Endothelial cell of umbilical vein (primary cell): ENCODE measurements around the gene FADS2. TPM values are rescaled to one million over a fixed set of nuclear protein-coding genes. Genes with fewer than 3 reads are reported as not detected.

Experiments
- BruUV-seq: library from RNA; stranded (reverse); fragments of 400-500 nt; replicated peaks from 2 replicates; lab custom pipeline; 2021; lab: Mats Ljungman, UMichigan
- CTCF ChIA-PET: fragments of 300-600, 350-600 bp; sonication (Branson Sonifier 250); formaldehyde crosslinking; loops from one replicate; lab custom pipeline; 2021; ENCODE audit warnings: antibody characterized with exemption, inconsistent platforms; lab: Charles Lee
- POLR2A ChIA-PET: fragments of 300-600, 350-600 bp; sonication (Branson Sonifier 250); formaldehyde crosslinking; loops from one replicate; lab custom pipeline; 2021; ENCODE audit warnings: antibody characterized with exemption, inconsistent platforms; lab: Charles Lee
- DNase-seq: peaks from one replicate; pipeline ENCODE4 v3.0.0-alpha.2; 2011; ENCODE audit warnings: low read depth, low spot score
- FAIRE-seq: peaks from 2 replicates; lab custom pipeline; 2011; peaks lifted over from hg19 to GRCh38; lab: Jason Lieb, UNC
- H2AFZ ChIP-seq: 2 replicates; pipeline ENCODE4 v1.6.0; 2012; ENCODE audit warnings: low read depth, low read length, control low read depth, inconsistent platforms
- H3K27ac ChIP-seq: 2 replicates; pipeline ENCODE4 v1.5.1; 2011; ENCODE audit warnings: low read depth, mild to moderate bottlenecking, control low read depth, low read length, moderate library complexity; ENCODE audit not compliant: insufficient read depth
- H3K27me3 ChIP-seq, 2 experiments: 2 replicates each; pipeline versions ENCODE4 v1.6.0 to v1.6.1; 2011; ENCODE audit warnings: low read length in 2 of 2, mixed read lengths in 1 of 2; ENCODE audit not compliant: control insufficient read depth in 2 of 2, insufficient read depth in 2 of 2
- H3K36me3 ChIP-seq, 2 experiments: 2 replicates in 1 of 2; 3 replicates in 1 of 2; pipeline ENCODE4 v1.5.1; 2011; ENCODE audit warnings: low read length in 2 of 2, mild to moderate bottlenecking in 1 of 2, moderate library complexity in 1 of 2; ENCODE audit not compliant: control insufficient read depth in 2 of 2, insufficient read depth in 2 of 2; ENCODE audit errors: extremely low read depth in 1 of 2
- H3K4me1 ChIP-seq: 3 replicates; pipeline ENCODE4 v1.5.1; 2011; ENCODE audit warnings: mild to moderate bottlenecking, low read length; ENCODE audit not compliant: control insufficient read depth, insufficient read depth; ENCODE audit errors: extremely low read depth
- H3K4me2 ChIP-seq: 2 replicates; pipeline ENCODE4 v1.6.1; 2011; ENCODE audit warnings: low read length, control low read depth, mixed read lengths; ENCODE audit not compliant: insufficient read depth
- H3K4me3 ChIP-seq, 3 experiments: fragments of 200-600 bp in 1 of 3; sonication (generic), shearing (Covaris generic) in 1 of 3; replicated peaks in 1 of 3; 2 replicates each; pipeline ENCODE4 v1.5.1; 2011 to 2016; ENCODE audit warnings: control low read depth in 3 of 3, low read length in 3 of 3, mild to moderate bottlenecking in 2 of 3, inconsistent platforms in 1 of 3, low read depth in 1 of 3, moderate library complexity in 1 of 3; ENCODE audit not compliant: insufficient read depth in 1 of 3
- H3K79me2 ChIP-seq: 2 replicates; pipeline ENCODE4 v1.6.0; 2012; ENCODE audit warnings: low read length, inconsistent platforms; ENCODE audit not compliant: control insufficient read depth, insufficient read depth
- H3K9ac ChIP-seq: replicated peaks from 2 replicates; pipeline ENCODE3; 2011; ENCODE audit warnings: low read length, control low read depth; ENCODE audit not compliant: insufficient read depth; ENCODE audit errors: extremely low read depth
- H3K9me1 ChIP-seq: replicated peaks from 3 replicates; pipeline ENCODE4 v1.6.0; 2011; ENCODE audit warnings: mild to moderate bottlenecking, low read length; ENCODE audit not compliant: control insufficient read depth, insufficient read depth; ENCODE audit errors: extremely low read depth
- H3K9me3 ChIP-seq: replicated peaks from 2 replicates; pipeline ENCODE4 v1.5.1; 2012; ENCODE audit warnings: low read length, inconsistent platforms; ENCODE audit not compliant: control insufficient read depth, insufficient read depth
- H4K20me1 ChIP-seq: replicated peaks from 2 replicates; pipeline ENCODE3; 2011; ENCODE audit warnings: mild to moderate bottlenecking, low read length; ENCODE audit not compliant: control insufficient read depth, insufficient read depth; ENCODE audit errors: extremely low read depth
- CTCF ChIP-seq, 2 donors: IDR thresholded peaks; 1 replicate in 1 of 2; 2 replicates in 1 of 2; pipeline ENCODE4 v1.5.1; 2011; ENCODE audit warnings: low read length in 2 of 2, mild to moderate bottlenecking in 2 of 2, moderate library complexity in 2 of 2, control low read depth in 1 of 2, inconsistent platforms in 1 of 2, low read depth in 1 of 2; ENCODE audit not compliant: insufficient read depth in 1 of 2; ENCODE audit errors: extremely low read depth in 1 of 2
- EZH2 ChIP-seq: IDR thresholded peaks from 2 replicates; pipeline ENCODE4 v1.6.1; 2012; ENCODE audit warnings: borderline replicate concordance, low read depth, mild to moderate bottlenecking, moderate library complexity, low read length, inconsistent platforms; ENCODE audit not compliant: severe bottlenecking
- FOS ChIP-seq: IDR thresholded peaks from 2 replicates; pipeline ENCODE4 v1.6.1; 2011; ENCODE audit warnings: mild to moderate bottlenecking, low read length, moderate library complexity, borderline replicate concordance; ENCODE audit not compliant: insufficient read depth
- GATA2 ChIP-seq: IDR thresholded peaks from 2 replicates; pipeline ENCODE4 v1.7.0; 2011; ENCODE audit warnings: low read depth, mild to moderate bottlenecking, moderate library complexity, mixed read lengths, low read length; ENCODE audit not compliant: insufficient read length, insufficient read depth
- JUN ChIP-seq: IDR thresholded peaks from 2 replicates; pipeline ENCODE4 v1.6.1; 2011; ENCODE audit warnings: borderline replicate concordance, low read depth; ENCODE audit not compliant: insufficient read length, insufficient read depth
- MAX ChIP-seq: IDR thresholded peaks from 2 replicates; pipeline ENCODE4 v1.6.1; 2011; ENCODE audit not compliant: insufficient read depth, insufficient read length
- MYC ChIP-seq: IDR thresholded peaks from one replicate; pipeline ENCODE4 v1.6.1; 2011; ENCODE audit warnings: mild to moderate bottlenecking, low read depth, low read length
- POLR2A ChIP-seq: IDR thresholded peaks from 2 replicates; pipeline ENCODE4 v1.6.1; 2012; ENCODE audit warnings: low read depth, mild to moderate bottlenecking, control low read depth, low read length
- POLR2AphosphoS5 ChIP-seq: IDR thresholded peaks from 2 replicates; pipeline ENCODE4 v1.6.1; 2012; ENCODE audit warnings: low read depth, mild to moderate bottlenecking, control low read depth, low read length, moderate library complexity; ENCODE audit not compliant: insufficient read depth
- dilution Hi-C: fragments of 300-500 bp; cut with MboI; formaldehyde crosslinking; loops from one replicate; pipeline ENCODE4 v1.15.0; 2019; ENCODE audit warnings: low sequenced_read_pairs; ENCODE audit not compliant: extremely low pct_ligation_motif_present
- intact Hi-C: fragments of 100-400 bp; cut with micrococcal nuclease; formaldehyde crosslinking; loops from one replicate; pipeline ENCODE4 v1.10.0; 2022
- polyA plus RNA-seq, 4 experiments: library from polyadenylated mRNA; depleted of rRNA in 3 of 4; stranded (reverse) in 3 of 4; unstranded in 1 of 4; fragments of >200 nt; gene quantifications; 2 replicates each; pipeline versions ENCODE4 v1.2.1 to v1.2.3, GENCODE V29; 2011 to 2012; ENCODE audit warnings: missing spikeins in 1 of 4
- total RNA-seq: library from RNA; stranded (reverse); gene quantifications from 2 replicates; pipeline ENCODE4 v1.2.3, GENCODE V29; 2021

FADS2 gene
- total and polyA plus RNA-seq, 2 donors (not counting 3 experiments of a cell fraction or from before 2014, with no cell fraction given) = 668 to 898 TPM

- Histone ChIP-seq H3K9me1 (no peaks in the 10 kb centered on the region), H3K4me3 (no peak overlapping the region), H3K9me3 (no peaks in the 10 kb centered on the region), H3K27ac (no peak overlapping the region), H3K36me3 (peaks cover 37 to 52% of the 10 kb centered on the region in 2 experiments), H2AFZ (no peak overlapping the region), H3K4me1 (no peaks in the 10 kb centered on the region), H4K20me1 (no peaks in the 10 kb centered on the region), H3K27me3 (no peaks in the 10 kb centered on the region), H3K4me2 (no peak overlapping the region), H3K79me2 (peaks cover 9% of the 10 kb centered on the region), H3K9ac (no peak overlapping the region)
- FAIRE-seq (no peak), DNase-seq (no peak)
- intact Hi-C loops (no loop called here), dilution Hi-C loops (no loop called here)
- ChIA-PET CTCF (no interaction called here), POLR2A (interaction anchor here (0.6 kb wide), 1 partner anchor 229 kb away, joined by 3 read pairs; no protein-coding TSS in a partner anchor)
- peak; percentile 25 for TF ChIP-seq POLR2A
- no peak for TF ChIP-seq JUN
- BruUV-seq = no TSS peak
Observed at GRCh38 chr11:61854206-61854895, 26.3 kb downstream of the FADS2 start.

- no peaks in the 10 kb centered on the region for H3K9me3 ChIP-seq
- ChIA-PET POLR2A (no interaction called here), CTCF (no interaction called here)
- dilution Hi-C loops (no loop called here), intact Hi-C loops (no loop called here)
- no peak overlapping the region for H2AFZ ChIP-seq
- FAIRE-seq = no peak
- no peaks in the 10 kb centered on the region for H3K9me1 ChIP-seq
- no peak overlapping the region for H3K9ac ChIP-seq
- no peak for DNase-seq
- H3K79me2 ChIP-seq = peaks cover 9% of the 10 kb centered on the region
- H3K27ac ChIP-seq = no peak overlapping the region
- H4K20me1 ChIP-seq = no peaks in the 10 kb centered on the region
- no peak overlapping the region for H3K4me3 ChIP-seq
- H3K36me3 ChIP-seq = peaks cover 40 to 48% of the 10 kb centered on the region in 2 experiments
- no peak for TF ChIP-seq POLR2A
- TF ChIP-seq MAX = no peak
- TF ChIP-seq POLR2AphosphoS5 = no peak
- TF ChIP-seq CTCF (IDR thresholded peaks at IDR 0.05; ENCODE audit: extremely low read depth in 1 of 2, insufficient read depth in 1 of 2, low read depth in 1 of 2, low read length in 2 of 2) = no peak
- no peak for TF ChIP-seq MYC
- no peak for TF ChIP-seq GATA2
- TF ChIP-seq EZH2 = no peak
- TF ChIP-seq JUN = no peak
- no peak for TF ChIP-seq FOS
- no peak overlapping the region for H3K4me2 ChIP-seq
- no peaks in the 10 kb centered on the region for H3K27me3 ChIP-seq
- BruUV-seq = no TSS peak
- H3K4me1 ChIP-seq = no peaks in the 10 kb centered on the region
Observed at GRCh38 chr11:61854966-61855714, 27.0 kb downstream of the FADS2 start.
